ENCODE data around the gene DRD4.

The DRD4 gene

GRCh38 chr11:623349-623869 is 13.7 kb upstream of the DRD4 start:
- DNase-seq: no peak

DNA sequence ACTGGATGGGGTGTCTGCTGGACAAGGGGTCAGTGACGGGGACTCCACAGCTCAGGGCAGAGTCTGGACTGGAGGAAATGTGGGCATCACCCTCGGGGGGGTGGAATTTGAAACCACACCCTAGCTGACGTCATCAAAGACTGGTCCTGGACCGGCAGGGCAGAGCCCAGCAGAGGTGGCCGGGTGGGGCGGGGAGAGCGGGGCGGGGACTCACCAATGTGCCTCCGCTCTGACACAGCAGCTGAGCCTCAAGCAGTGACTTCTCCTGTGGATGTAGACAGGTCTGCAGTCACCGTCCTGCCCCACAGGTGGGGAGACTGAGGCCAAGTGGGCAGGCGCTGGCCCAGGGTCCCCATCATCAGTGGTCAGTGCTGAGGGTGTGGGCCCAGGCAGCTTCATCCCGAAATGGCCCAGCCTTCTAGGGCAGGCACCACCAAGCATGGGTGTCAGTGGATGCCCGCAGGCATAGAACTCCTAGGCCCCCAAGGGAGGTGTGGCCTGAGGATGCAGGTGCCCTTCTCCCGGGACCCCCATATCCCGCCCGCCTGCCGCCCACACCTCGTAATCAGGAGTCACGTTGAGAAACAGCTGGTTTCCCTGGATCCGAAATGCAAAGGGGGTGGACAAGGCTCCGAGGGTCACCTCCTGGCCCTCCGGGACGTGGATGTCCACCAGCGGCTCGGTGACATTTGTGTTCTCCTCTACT is 12.9 kb upstream of the DRD4 start:
- DNase-seq: peak; percentile 92

- no peak for DNase-seq
These were observed 12.1 kb upstream of the DRD4 start, which contains the start of gene CDHR5 for GRCh38 chr11:624705-625635. CDHR5 (minus strand) TSS chr11:624955; CDS start chr11:624902, 53 bp downstream.

DNA sequence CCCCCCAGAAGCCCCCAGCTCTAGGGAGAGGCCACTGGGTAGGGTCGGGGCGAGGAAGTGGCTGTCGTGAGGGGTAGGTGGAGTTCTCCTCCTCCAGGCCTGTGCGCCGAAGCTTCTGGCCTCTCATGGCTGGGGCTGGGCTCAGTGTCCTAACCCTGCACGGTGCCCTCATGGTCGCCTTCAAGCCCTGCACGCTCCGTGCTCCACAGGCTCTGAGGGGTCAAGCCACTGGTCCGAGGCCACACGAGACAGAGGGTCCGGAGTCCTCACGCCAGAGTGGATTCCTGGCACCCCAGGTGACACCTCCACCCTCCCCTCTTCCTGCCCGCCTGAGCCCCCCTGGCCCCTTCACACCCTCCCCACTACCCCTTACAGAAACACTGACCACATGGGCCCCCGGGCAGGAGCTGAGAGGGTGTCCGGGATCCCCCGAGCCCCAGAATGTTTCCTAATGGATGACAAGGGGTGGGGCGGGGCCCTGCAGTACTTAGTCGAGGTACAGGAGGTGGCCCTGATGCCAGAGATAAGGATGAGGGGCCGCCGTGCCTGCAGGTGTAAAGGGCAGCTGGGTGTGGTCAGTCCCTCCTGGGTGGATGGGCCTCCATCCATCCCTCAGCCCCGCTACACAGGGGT is 11.3 kb upstream of the DRD4 start:
- no peak for DNase-seq

DNA sequence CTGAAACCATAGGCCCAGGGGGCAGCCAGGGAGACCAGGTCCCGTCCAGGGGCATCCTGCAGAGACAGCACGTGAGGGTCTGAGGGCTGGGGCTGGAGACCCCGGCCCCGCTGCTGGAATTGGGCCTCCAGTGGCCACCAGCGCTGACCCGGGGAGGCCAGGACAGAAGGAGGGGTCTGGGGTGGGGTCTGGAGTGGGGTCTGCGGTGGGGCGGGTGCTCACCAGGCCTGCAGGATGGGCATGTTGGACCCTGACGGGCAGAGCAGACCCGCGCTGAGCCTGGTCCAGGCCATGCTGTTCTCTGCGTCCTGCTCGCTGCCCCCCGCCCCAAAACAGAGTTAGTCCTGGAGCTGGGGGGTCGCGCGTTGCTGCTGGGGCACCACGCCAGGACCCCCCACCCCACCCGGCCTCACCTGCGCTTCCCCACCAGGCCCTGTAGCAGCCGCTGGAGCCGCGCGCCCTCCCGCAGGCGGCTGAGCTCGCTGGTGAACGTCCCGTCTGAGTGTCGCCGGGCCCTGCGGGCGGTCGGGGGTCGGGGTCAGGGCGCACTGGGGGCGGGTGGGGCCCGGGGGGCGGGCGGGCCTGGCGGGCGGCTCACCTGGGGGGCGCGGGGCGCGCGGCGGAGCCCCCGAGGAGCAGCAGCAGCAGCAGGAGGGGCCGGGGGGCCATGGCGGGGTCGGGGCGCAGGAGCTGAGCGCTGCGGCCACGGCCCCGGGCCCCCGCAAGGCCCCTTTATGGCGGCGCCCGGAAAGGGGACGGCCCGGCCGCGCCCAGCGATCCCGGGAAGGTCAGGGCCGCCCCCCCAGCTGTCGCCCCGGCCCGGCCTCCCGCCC is 10.4 kb upstream of the DRD4 start, which contains the start of gene SCT:
SCT (minus strand) TSS at position 707 of the 833 bp plus-strand sequence; CDS start at position 669, 38 bp downstream.
- no peak for DNase-seq

GRCh38 chr11:627308-627576 is 9.8 kb upstream of the DRD4 start:
- no peak for DNase-seq

DNA sequence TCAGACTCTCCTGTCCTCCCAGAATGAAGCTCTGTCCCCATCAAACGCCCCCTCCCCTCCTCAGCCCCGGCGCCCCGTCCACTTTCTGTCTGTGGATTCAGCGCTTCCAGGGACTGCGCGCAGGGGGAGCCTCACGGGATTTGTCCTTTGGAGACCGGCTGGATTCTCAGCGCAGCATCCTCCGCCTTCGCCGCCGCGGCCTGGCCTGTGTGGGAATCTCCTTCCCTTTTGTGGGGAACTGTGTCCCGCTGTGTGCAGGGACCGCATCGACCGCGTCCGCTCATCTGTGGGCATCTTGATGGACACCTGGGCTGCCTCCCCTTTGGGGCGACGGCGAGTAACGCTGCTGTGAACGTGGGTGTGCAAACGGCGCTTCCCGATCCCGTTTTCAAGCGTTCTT is 9.0 kb upstream of the DRD4 start:
- DNase-seq: no peak

DNA sequence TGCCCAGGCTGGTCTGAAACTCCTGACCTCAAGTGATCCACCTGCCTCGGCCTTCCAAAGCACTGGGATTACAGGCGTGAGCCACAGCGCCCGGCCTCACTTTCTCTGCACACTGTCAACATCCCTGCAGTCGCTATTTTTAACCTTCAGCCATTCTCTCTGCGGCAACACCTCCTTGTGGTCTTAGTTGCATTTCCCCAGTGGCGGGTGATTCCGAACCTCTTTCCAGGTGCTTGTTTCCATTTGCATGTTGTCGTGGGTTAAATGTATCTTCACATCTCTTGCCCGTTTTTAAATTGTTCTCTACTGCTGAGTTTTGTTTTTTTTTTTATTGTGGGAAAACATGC is 7.9 kb upstream of the DRD4 start:
- no peak for DNase-seq

DNA sequence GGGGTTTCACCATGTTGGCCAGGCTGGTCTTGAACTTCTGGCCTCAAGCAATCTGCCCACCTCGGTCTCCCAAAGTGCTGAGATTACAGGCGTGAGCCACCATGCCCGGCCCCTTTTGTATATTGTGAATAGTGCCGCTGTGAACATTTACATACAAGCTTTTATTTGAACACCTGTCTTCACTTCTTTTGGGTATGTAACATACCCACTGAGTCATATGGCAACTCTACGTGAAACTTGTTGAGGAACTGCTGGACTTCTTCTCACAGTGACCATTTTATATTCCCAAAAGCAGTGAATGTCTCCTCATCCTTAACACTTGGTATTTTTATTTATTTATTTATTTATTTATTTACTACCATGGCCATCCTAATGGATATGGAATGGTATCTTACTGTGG is 6.2 kb upstream of the DRD4 start:
- no peak for DNase-seq

DNA sequence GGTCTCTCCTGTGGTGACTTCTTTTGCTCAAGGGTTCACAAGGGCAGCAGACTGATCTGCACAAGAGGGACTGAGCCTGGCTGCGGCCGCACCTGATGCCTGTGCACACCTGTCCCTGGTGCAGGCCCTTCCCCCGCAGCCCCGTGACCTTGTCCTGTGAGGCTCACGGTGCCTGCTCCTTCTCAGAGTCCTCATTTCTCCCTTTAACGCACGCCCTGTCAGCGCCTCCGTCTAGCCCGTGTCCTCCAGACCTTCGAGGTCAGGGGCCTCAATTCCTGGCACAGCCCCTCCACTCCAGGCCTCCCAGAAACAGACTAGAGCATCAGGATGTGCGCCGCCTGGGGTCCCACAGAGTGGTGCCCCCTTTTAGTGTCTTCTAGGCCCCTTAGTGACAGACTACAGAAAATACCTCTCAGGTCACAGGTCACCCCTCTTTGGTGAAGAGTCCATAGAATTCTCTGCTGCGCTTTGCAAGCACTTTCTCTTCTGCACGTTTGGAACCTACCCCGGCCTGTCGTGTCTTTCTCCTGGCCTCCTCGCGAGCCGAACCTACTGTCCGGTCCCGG is 1.0 kb upstream of the DRD4 start:
- DNase-seq: no peak

GRCh38 chr11:637333-637592 is 194 bp downstream of the DRD4 start:
- no peak for DNase-seq

- no peak for DNase-seq
These were observed 788 bp downstream of the DRD4 start for GRCh38 chr11:637593-638521.

DNA sequence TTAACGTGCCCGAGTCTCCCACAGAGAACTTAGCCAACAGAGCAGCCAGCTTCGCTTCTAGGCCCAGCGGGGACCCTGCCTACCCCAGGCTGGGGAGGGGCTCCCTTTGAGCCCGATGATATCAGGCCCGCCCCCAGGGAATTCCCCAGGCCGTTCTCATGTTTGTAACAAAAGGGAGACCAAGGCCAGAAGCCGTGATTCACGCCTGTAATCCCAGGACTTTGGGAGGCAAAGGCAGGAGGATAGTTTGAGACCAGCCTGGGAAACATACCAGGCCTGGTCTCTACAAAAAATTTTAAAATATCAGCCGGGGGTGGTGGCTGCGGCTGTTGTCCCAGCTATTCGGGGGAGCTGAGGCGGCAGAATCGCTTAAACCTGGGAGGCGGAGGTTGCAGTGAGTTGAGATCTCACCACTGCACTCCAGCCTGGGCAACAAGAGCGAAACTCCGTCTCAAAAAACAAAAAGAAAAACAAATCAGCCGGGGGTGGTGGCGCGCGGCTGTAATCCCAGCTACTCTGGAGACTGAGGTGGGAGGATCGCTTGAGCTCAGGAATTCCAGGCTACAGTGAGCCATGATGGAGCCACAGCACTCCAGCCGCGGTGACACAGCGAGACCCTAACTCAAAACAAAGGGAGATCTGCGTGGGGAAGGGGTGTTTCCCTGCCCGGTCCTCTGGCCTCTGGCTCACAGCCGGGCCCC is 1.7 kb downstream of the DRD4 start:
- DNase-seq: no peak

- DNase-seq: no peak
These were observed 2.4 kb downstream of the DRD4 start for GRCh38 chr11:639332-639955.

GRCh38 chr11:640021-640706 is 3.1 kb downstream of the DRD4 start:
- DNase-seq: no peak

- DNase-seq: no peak
These were observed 4.8 kb downstream of the DRD4 start for GRCh38 chr11:641806-642370.

GRCh38 chr11:643366-643765 is 6.3 kb downstream of the DRD4 start:
- DNase-seq: peak; percentile 38

DNA sequence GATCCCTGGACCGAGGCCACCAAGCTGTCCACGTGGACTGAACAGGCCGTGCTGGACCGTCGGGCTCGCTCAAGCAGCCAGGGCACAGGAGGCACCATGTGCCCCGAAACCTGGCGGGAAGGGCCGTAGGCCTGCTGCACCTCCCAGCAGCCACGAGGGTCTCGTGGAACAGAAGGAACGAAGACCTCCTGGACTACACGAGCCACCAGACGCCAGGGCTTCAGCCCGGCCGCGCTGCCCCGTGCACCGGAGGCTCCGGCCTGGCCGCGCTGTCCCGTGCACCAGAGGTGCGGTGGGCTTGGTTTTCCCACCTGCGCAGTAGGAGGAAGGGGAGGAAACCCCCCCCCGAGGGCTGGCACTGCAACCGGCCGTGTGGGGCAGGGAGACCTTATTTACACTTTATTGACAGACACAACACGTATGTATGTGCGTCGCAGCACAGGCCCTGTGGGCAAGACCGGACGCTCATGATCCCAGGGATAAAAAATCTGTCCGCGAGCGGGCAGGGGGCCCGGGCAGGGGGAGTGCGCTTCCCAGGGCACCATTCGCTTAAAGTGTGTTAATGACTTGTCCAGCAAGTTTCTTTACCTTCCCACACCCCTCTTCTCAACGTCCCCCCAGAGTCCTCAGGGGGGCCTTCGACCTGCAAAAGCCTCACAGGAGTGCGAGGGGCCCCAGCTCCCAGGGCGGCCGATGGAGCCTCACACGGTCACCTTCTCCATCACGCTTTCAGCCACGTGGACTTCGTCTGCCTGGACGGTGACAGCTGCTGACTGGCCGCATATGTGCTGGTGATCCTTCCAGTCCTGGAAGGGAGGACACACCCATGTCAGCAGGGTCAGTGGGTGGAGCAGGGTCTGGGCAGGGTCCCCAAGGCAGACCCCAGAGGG is 7.0 kb downstream of the DRD4 start:
- DNase-seq: peak; percentile 28
